ENCODE data around the gene CTSO.

The CTSO gene, protein sequence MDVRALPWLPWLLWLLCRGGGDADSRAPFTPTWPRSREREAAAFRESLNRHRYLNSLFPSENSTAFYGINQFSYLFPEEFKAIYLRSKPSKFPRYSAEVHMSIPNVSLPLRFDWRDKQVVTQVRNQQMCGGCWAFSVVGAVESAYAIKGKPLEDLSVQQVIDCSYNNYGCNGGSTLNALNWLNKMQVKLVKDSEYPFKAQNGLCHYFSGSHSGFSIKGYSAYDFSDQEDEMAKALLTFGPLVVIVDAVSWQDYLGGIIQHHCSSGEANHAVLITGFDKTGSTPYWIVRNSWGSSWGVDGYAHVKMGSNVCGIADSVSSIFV

GRCh38 chr4:155953151-155954117, at the start of gene CTSO:
Gene CTSO (minus strand): TSS chr4:155953866. CDS start chr4:155953847, 19 bp downstream.
- peak in 1 of 2 experiments; percentile 65 for DNase-seq (ENCODE audit: low read depth in 2 of 2)

DNA sequence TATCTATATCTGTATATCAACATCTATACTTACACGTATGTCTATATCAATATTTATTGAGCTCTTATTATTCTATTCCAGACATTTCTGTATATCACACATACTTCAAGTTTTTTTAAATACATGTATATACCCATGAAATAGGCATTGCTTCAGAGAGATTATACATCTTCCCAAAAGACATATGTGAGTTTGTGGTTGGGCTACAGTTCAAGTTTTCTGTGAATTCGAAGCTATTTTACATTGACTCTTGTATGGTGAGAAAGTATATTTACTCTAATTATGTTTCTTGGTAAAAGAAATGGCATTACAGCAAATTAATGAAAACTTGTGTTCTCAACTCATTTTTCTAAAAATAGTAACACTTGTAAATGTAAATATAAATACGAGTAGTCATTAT, 46.8 kb upstream of the CTSO start:
- DNase-seq (ENCODE audit: low read depth in 2 of 2), result no peak

DNA sequence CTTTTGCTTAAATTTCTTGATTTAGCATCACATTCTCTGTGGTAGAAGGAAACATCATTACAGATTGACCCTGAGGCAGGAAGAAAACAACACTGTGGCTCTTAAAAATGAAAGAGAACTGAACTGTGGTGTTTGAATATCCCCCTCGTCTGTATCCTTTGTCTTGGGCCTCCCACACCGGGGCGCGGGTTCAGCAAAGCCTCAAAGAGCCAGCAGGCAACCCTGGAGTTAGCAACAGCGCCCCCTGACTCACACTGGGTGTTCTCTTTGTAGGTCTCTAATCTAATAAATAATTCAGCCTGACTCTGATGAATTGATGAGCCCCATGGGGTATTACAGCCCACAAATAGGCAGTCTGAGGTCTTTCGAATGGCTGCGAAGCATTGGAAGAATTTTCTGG, 46.1 kb upstream of the CTSO start:
- no peak for DNase-seq (ENCODE audit: low read depth in 2 of 2)

DNA sequence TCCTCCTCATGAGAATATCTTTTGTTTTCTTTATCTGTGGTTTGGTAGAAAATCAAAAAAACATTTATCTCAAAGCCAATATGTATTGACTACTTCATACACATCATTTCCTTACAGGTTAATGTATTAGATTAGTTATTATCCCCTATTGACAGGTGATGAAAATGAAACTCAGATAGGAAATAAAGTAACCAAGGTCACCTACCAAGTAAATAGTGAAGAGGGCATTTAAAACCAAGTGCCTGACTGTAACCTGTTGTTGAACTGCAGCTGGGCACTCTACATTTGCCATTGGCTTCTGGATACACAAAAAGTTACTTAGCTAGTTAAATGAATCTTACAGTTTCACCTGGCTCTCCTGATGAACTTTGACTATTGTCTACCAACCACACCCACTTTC, 41.4 kb upstream of the CTSO start:
- no peak for DNase-seq (ENCODE audit: low read depth in 2 of 2)

DNA sequence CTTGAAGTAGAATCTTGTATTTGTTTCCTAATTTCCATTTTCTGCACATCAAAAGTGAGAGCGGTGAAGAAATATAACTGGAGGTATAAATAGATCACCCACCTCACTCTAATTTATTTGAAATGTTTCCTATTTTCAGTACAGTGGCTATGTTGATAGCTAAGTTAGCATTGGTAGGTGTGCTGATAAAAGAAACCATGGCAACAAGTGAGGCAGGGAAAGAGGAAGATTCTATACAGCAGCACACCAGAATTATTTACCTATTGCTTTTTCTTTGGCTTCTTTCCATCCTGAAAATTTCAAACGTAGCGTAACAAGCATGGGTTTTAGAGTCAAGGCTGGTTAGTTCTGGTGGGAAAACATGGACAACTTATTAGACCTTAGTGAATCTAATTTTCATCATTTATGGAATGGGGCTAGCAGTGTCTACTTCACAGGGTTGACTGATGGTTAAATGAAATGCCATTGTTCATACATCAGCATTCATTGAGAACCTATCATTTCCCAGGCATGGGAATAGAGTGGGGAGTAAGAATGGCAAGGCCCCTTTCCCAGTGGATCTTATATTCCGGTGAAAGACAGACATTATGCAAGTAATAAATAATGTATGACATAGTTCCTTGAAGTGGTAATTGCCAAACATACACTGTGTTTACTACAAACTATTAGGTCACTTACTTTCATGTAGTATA, 30.6 kb upstream of the CTSO start:
- no peak for DNase-seq (ENCODE audit: low read depth in 2 of 2)

- no peak for DNase-seq (ENCODE audit: low read depth in 2 of 2)
These were observed 29.2 kb upstream of the CTSO start for GRCh38 chr4:155982736-155983385.

DNA sequence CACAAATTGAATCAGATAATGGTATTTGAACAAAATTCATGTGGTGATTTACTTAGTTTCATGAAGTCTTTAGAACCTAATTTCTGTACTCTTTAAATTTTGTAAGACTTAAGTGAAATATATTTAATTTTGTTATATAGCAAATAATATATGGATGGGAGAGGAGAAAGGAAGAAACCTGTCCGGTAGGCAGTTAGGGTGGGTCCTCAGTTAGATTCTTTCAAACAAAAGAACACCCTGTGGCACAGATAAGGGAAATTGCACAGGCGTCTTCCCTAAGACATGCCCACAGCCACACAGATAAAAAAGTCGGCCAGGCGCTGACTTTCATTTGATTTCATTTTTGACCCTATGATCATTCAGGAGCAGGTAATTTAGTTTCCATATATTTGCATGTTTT, 25.1 kb upstream of the CTSO start:
- no peak for DNase-seq (ENCODE audit: low read depth in 2 of 2)

DNA sequence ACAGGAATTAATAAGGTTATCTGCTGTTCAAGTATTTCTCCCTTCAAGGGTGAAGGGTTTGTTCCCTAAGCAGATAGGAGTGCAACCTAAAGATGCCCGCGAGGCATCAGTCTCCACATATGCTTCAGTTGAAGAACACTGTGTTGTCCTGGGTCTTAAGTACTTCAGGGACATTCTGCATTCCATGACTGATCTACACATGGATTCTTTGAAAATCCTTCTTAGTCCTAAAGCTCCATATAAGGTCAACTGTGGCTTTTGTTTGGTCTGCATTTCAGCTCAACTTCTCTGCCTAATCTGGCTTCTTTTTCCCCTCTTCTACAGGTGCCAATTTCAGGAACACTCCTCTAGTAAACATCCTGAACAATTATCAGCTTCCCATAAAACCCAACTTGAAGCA, 21.8 kb upstream of the CTSO start:
- no peak for DNase-seq (ENCODE audit: low read depth in 2 of 2)

- DNase-seq (ENCODE audit: low read depth in 2 of 2), result no peak
These were observed 21.3 kb upstream of the CTSO start for GRCh38 chr4:155974996-155975395.

- no peak for DNase-seq (ENCODE audit: low read depth in 2 of 2)
These were observed 20.7 kb upstream of the CTSO start for GRCh38 chr4:155974476-155974749.

- peak in 1 of 2 experiments; percentile 11 for DNase-seq (ENCODE audit: low read depth in 2 of 2)
These were observed 20.2 kb upstream of the CTSO start for GRCh38 chr4:155973639-155974475.

- no peak for DNase-seq (ENCODE audit: low read depth in 2 of 2)
These were observed 18.4 kb upstream of the CTSO start for GRCh38 chr4:155972098-155972497.

DNA sequence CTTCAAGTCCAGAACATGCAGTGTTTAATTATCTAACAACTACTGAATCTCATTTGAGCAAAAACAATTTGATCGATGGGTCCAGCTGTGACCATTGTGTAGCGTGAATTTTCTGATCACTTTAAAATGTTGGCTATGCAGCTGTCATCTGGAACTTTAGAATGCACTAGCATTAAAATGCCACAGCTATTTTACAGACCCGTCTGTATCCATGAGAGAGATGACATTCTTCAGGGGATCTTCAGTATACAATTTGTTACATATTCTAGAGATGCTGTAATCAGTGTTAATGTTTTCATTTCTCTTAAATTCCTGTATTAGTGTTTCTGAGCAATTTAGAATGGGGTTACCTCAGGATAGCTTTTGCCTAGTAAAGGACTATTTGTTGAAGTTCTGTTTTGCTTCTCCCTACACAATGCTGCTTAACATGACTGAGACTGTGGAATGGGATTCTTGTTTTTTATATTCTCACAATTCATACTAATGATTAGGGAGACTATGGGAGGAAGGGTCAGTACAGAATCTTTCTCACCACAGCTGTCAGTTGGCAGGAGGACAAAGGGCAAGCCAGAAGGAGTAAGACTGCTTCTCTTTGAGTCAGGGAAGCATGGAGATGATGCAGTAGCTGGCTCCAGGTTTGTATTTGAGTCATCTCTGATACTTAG, 13.2 kb upstream of the CTSO start:
- DNase-seq (ENCODE audit: low read depth in 2 of 2), result peak in 1 of 2 experiments; percentile 15

DNA sequence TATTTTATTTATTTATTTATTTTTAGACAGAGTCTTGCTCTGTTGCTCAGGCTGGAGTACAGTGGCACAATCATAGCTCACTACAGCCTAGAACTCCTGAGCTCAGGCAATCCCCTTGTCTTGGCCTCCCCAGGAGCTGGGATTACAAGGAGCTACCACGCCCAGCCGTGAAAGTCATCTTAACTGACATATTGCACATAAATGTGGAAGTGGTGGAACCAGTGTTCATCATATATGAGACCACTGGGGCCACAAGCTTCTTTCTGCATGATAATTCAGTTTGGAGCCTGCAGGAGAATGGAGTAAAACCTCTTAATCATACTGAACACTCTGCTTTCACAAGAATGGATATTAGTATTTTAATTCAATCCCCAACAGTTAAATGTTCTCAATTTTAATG, 12.5 kb upstream of the CTSO start:
- DNase-seq (ENCODE audit: low read depth in 2 of 2), result no peak

DNA sequence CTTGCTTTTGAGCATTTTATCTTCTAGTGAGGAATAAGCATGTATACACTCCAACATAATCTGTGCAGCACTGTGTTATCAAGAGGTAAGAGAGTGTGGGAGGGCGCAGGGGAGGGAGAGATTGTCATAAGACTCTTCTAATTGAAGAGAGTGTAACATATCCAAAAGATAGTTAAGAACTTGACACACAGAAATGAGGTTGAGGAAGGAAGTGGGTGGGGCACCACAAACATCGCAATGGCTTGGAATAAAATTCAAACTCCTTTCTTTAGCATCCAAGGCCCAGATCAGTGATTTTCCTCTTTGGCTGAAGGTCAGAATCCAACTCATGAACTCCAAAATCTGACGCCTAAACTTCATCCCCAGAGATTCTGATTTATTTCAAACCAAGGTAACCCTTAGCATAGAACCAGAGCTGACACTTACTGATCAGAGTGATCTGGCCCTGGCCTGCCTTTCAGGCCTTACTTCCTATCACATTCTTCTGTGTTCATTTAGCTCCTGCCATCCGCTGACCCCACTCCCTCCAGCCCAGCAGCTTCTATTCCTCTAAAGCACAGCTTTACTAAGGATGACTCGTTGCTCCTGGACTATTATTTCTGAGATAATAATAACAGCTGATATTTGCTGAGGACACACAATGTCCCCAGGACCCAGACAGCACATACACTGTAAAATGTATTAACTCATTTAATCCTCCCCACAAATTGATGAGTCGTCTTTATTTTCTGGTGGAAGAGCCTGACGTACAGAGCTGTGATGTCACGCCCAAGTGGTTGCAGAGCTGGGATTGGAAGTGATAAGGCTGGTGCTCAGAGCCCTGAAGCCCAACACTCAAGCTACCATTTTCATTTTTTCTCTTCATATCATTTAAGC, 10.6 kb upstream of the CTSO start:
- no peak for DNase-seq (ENCODE audit: low read depth in 2 of 2)

DNA sequence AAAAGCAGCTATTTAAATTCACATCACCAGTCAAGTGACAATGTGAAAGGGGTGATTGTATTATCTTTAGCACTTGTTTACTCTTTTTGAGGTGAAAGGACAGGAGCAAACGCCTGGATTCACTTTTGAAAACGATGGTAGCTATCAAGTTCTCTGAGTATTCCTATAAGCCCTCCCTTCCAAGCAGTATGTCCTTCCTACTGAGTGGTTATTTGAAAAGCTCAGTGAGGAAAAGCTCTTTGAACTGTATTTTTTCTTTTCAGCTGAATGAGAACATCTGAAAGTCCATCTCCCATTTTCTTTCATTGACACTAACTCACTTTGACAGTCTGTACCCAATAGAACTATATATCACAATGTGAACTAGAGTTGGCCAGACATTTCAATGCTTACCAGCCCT, 9.1 kb upstream of the CTSO start:
- no peak for DNase-seq (ENCODE audit: low read depth in 2 of 2)

DNA sequence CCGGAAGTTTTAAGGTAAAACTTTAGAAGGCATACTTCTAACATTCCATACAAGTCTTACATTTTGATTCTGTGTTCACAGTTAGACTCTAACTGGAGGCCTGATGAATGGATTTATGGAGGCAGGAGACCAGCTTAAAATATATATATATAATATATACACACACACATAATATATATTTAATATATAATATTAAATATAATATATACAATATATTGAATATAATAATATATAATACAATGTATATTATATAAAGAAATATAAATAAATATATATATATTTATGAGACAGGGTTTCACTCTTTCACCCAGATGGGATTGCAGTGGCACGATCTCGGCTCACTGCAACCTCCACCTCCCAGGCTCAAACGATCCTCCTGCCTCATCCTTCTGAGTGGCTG, 7.9 kb upstream of the CTSO start:
- no peak for DNase-seq (ENCODE audit: low read depth in 2 of 2)

GRCh38 chr4:155960522-155960921, 6.9 kb upstream of the CTSO start:
- DNase-seq (ENCODE audit: low read depth in 2 of 2), result no peak

DNA sequence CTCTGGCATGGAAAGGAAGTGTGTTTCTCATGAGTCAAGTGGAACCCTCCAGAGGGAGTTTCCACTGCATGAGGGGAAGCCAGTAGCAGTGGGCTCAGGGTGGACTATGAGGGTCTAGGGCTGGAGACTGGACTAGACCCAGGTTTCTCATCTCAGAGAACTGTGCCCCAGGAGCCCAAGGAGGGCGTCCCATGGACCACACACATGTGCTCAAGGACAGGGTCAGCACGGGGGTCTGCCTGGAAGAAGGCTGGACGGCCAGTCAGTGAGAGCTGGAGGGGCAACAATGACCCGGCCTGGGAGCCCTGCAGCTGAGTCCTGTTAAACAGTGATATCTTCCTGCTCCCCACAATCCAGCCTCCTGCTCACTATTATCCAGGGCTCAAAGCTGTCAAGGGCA, 5.8 kb upstream of the CTSO start:
- no peak for DNase-seq (ENCODE audit: low read depth in 2 of 2)

GRCh38 chr4:155956461-155956860, 2.8 kb upstream of the CTSO start:
- DNase-seq (ENCODE audit: low read depth in 2 of 2), result no peak
